Activated CD4-positive, alpha-beta T cell treated with anti-CD3 and anti-CD28 coated beads, Interleukin-10, Interleukin-2, amounts not matched to agents 100 ng/mL and 50 ng/mL, durations not matched to agents 16 hours and 8 hours (primary cell): ENCODE measurements around the gene XPO6.

Experiments used
- DNase-seq: peaks from one replicate; pipeline ENCODE4 v3.0.0-alpha.2; 2020

XPO6 gene

DNA sequence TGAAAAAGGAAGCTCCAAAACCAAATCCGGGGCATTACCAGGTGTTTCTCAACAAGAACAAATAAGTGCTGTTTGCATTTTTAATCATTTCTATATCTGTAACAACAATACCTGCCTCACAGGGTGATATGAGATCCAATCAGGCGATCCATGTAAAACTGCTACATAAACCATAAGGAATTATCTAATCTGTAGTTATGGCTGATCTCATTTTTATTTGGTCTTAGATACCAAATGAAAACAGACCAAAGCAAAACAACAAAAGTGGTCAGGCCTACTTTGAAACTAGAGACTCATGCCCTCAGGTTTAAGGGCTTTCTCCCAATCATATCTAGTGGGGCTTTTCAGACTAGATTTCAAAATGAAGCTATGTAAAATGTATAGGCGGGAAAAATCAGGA, 28.3 kb downstream of the XPO6 start:
- DNase-seq = no peak

GRCh38 chr16:28182801-28183200, 29.0 kb downstream of the XPO6 start:
- no peak for DNase-seq

DNA sequence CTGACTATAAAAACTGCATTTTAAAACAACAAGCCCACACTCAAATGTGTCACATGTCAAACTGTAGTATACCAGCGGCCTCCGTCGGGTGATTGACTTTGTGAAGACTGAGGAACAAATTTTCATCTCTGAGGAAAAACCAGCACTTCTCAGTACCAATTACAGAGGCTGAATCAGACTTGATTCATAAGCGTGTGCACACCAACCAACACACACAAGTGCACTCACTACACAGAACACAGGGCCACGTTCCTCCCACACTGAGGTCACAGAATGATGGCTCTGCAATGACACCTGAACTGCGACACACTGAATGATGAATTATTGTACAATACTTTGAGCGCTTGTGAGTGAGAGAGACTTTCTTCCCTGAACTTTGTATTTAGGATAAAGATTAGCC, 29.6 kb downstream of the XPO6 start:
- peak; percentile 58 for DNase-seq

DNA sequence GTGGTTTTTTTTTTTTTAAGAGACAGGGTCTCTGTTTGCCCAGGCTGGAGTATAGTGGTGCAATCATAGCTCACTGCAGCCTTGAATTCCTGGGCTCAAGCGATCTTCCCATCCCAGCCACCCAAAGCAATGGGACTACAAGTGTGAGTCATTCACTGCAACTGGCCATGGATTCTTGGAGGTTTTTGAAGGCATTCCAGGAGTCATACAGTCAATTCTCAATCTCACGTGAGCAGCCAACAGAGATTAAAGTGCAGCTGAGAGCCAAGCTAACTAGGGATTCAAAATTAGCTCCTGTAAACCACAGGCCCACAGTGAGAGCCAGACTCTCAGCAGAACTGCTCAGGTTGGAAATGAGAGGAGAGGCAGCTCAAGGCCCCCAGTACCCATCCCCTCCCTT, 30.2 kb downstream of the XPO6 start:
- DNase-seq = peak; percentile 36

DNA sequence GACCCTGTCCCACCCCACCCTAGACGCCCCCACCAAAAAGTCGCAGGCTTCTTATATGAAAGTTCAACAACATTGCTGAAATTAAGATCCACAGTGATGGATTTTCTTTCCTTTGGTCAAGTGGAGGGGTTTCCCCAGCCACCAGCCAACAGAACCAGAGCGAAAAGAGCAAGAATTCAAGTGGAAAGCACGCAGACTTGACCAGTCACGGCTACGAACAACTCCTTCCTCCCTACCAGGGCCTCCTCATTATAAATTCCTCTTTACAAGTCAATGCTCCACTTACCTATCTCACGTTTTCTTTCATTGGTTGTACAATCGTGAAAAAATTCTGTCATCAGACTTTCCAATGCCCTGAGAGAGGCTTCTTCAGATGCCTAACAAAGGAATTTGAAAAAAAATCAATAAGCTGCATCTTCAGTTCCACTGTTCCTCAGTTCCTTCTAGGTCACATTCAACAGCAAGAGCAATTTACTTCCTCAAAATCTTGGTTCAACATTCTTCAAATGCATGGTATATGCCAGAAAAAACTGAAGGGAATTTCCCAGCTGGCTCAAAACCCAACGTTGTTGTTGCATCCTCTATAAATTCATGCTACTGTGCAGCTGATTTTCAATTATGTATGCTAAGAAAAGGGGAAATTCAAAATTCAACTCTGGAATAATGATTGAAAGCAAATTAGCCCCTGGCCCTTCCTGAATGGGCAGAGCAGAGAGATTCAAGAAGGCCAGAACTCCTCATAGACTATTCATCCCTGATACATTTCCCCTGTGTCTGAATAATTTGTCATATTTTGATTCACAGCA, 30.9 kb downstream of the XPO6 start:
- no peak for DNase-seq

- no peak for DNase-seq
These were observed 32.4 kb downstream of the XPO6 start for GRCh38 chr16:28179354-28179753.

DNA sequence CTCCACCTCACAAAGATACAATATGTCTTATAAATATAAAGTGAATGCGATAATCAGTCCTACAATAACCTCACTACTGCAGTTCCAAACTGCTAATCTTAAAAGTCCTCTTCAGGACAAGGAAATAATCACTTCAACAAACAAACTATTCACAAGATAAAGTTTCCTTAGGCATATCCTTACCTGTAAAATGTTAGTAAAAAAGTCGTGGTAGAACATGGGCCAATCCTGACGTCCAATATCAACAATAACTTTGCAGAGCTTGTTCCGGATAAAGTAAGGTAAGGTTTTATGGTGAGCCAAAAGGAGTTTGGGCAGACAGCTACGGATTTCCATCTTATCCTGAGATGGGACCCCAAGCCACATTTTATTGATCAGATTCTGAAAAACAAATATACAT, 36.0 kb downstream of the XPO6 start:
- no peak for DNase-seq

DNA sequence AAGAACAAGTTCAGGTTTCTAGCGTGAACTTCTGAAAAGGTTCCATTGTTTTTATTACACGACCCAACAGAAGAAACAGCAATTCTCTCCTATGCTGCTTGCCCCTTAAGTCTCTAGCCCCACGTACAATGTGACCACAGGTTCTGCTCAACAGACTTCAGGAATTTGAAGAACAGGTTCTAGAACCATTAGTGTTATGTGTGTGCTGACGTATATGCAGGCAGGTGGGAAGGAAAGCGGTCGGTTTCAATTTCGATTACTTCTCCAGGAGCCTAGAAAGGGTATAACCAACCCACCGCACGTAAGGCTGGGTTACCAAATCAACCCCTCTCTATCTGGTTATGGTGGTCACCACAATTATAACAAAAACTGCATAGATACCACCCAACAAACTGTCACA, 39.4 kb downstream of the XPO6 start:
- DNase-seq = no peak

DNA sequence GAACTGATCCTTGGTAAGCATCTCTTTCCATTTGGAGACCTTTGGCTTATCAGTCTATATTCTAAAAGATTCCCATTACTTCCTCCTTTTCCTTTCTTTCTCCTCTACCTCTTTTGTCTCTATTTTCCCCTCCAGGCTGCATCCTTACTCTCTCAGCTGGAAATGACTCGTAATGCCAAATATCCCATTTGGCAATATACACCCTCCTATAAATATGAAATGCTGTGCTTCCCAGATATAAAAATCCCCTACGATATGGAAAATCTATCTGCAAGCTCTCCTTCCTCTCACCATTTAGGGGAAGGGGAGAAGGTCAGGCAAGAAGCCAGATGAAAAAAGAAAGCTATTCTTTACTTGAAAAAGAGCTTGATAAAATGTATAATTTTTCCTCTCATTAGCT, 39.9 kb downstream of the XPO6 start:
- no peak for DNase-seq

DNA sequence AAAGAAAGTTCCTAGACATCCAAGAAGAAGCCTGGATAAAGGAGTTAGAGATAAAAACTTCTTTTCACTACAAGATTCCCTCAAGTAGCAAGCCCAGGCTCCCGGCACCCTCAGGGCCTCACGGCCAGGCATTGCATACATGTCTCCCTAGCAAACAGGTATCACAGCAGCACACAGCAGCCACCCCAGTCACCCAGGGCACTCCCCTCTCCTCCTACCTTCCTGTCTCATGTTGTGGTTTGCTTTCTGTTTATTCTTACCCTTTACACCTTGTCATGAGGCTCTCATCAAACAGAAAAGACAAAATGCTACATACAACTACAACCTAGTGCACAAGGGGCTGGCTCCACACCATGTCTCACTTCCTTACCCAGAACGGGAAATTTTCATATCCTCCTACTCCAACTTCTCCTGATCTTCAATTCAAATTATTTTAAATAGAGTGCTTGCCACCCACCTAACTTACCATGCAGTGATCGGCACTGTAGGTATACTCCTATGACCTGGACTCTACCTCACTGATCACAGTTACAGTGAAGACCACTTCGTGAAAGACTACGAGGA, 42.7 kb downstream of the XPO6 start:
- DNase-seq = peak; percentile 38

DNA sequence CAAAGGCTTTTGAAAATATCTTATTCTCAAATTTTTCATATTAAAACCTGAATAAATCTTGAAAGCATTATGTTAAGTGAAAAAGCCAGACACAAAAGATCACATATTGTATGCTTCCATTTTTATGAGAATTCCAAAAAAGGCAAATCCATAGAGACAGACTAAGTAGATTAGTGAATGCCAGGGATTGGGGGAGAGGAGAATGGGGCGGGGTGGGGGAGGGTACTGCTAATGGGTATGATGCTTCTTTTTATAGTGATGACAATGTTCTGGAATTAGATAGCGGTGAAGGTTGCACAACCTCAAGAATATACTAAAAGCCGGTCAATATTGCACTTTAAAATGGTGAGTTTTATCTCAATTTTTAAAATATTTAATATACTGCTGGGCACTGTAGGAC, 44.0 kb downstream of the XPO6 start:
- DNase-seq = no peak

DNA sequence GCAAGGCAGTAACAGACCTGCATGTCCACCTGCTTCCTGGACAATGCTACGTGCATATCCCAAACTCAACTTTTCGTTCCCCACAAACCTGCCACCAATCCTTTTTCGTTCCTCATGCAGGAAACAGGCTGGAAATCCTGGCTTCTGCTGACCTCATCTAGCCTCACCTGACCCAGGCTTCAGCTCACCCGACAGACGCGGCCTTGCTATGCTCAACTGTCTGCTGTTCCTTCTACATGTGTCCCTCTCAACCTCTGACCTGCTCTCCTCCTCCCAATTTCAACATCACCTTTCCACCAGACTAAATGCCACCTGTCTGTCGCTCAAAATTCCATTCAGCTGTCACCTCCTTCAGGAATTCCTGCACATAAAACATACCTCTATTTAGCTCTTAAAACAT, 44.5 kb downstream of the XPO6 start:
- DNase-seq = no peak

DNA sequence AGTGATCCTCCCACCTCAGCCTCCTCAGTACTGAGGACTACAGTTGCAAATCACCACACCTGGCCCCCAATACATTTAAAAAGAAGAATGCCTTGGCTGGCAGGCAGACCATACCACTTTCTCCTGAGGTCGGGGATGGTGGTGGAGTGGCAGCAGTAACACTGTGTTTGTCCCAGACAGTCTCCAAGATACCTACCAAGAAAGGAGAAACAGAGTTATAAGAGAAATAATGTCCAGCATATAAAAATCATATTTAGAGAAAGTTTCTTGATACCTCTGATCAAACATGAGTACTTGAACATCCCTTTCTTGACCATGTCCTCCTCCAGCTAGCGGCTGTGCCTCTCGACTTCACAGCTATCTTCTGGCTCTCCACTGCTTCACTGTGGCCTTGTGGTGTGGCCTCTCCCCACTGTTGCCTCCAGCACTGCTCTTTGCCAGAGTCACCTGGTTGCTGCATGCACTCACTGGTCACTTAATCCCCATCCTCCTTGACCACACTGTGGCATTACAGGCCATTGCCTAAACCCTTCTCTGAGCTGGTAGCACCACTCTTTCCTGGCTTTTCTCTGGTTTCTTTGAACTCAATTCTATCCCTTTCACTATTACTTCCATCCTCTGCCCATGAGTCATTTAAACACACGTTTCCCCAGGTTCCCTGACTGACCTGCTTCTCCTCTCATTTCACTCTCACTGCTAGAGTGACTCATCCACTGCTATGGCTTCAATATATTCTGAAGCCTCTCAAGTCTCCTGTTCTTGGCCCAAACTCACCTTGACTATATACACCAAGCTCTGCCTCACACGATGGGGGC, 45.2 kb downstream of the XPO6 start:
- peak; percentile 84 for DNase-seq

- DNase-seq = no peak
These were observed 46.2 kb downstream of the XPO6 start for GRCh38 chr16:28165598-28165997.

DNA sequence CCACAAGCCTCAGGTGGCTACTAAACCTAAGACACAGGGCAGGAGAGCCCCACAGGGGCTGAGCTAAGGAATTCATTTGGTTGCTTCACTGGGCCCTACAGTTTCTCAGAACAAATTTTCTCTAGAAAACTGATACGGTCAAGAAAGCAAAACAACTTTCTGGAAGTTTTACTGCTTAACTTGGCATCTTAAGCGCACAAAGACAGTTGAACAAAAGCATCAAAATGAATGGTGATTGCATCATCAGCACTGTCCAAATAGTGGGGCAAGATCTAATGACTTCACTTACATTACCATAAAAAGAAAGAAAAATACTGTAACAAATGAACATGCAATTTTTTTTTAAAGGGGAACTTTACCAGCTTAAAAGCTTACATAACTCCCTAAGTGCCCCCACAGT, 47.6 kb downstream of the XPO6 start:
- DNase-seq = no peak

DNA sequence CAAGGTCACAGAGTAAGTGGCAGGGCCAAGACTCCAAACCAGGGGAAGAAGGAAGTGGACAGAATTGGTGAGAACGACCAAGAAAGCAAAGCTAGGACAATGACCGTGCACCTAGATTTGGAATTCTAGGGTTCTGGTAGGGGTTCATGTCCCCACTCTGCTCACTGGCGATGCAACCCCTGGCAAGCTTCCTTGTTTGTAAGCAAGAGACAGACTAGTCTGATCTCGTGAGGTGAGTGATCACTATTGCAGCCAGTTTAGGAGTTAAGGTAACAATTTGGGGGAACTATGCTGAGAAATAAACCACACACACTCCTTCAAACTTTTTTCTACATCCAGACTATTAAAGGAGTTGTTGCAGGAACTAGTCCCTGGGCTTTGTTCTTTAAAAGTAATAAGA, 48.1 kb downstream of the XPO6 start:
- no peak for DNase-seq

GRCh38 chr16:28162326-28162877, 49.4 kb downstream of the XPO6 start:
- no peak for DNase-seq

GRCh38 chr16:28161626-28162025, 50.1 kb downstream of the XPO6 start:
- DNase-seq = no peak

- no peak for DNase-seq
These were observed 53.6 kb downstream of the XPO6 start for GRCh38 chr16:28158136-28158535.

DNA sequence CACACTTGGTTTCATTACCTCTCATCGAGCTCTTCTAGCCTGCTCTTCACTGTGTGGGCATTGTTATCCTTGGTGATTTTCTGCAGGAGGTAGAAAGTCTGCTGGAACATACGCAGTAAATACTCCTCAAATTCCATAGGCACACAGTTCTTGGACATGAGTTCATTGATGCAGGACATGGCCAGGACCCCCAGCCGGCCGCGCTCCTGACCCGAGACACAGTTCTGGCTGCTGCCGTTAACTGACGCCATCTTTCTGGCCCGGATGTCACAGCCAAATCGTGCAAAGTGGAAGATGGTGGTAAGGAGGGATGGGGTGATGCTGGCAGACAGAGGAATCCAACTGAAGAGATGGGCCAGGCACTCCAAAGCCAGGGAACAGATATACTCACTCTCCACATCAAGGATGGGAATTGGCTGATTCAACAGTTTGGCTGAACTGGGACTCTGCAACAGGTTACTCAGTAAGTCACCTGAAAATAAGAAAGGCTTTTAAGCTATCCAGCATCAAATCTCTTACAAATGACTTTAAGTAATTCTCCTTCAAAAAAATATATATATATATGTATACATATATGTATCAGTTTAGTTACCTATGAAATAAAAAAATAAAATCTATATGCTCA, 55.6 kb downstream of the XPO6 start:
- DNase-seq = no peak

GRCh38 chr16:28155293-28155692, 56.5 kb downstream of the XPO6 start:
- DNase-seq = no peak

GRCh38 chr16:28151180-28151579, 60.6 kb downstream of the XPO6 start:
- DNase-seq = no peak
